Activated T-helper 1 cell treated with anti-CD3 and anti-CD28 coated beads, Interleukin-12 subunit alpha, Interleukin-12 subunit beta, Interleukin-2, Interleukin-4 antibody, amounts not matched to agents 30 ng/mL and 10 ng/mL and 1 ng/mL, durations not matched to agents 14 hours and 24 hours and 36 hours (primary cell): Measurements from ENCODE around the gene TM9SF4. TPM values are rescaled to one million over a fixed set of nuclear protein-coding genes. Genes with fewer than 3 reads are reported as not detected.
A peak's percentile ranks its signal among the peaks of the same experiment; 100 is the strongest.

Source experiments
- DNase-seq: peaks from one replicate; pipeline ENCODE4 v3.0.0; 2021; ENCODE audit warnings: low spot score
- H3K27ac Mint-ChIP-seq: one replicate; pipeline ENCODE4 v1.8.0; 2021; ENCODE audit warnings: mild to moderate bottlenecking, mixed read lengths
- H3K27me3 Mint-ChIP-seq: one replicate; pipeline ENCODE4 v1.8.0; 2022; ENCODE audit warnings: mild to moderate bottlenecking, moderate library complexity, mixed read lengths; ENCODE audit not compliant: insufficient read depth
- H3K36me3 Mint-ChIP-seq: one replicate; pipeline ENCODE4 v1.8.0; 2021; ENCODE audit warnings: low read depth, mixed read lengths
- H3K4me1 Mint-ChIP-seq: one replicate; pipeline ENCODE4 v1.8.0; 2021; ENCODE audit warnings: low read depth, mixed read lengths
- H3K4me3 Mint-ChIP-seq: one replicate; pipeline ENCODE4 v1.8.0; 2021; ENCODE audit warnings: mild to moderate bottlenecking, moderate library complexity, mixed read lengths
- H3K9me3 Mint-ChIP-seq: one replicate; pipeline ENCODE4 v1.8.0; 2021; ENCODE audit warnings: mixed read lengths
- intact Hi-C: fragments of 100-400 bp; cut with micrococcal nuclease; formaldehyde crosslinking; loops from one replicate; pipeline ENCODE4 v1.15.1; 2024
- total RNA-seq: library from RNA; stranded (reverse); gene quantifications from 2 replicates; pipeline ENCODE4 v1.2.3, GENCODE V29; 2022

Gene TM9SF4
- total RNA-seq, 1 donor from 2014 or later = 49.5 TPM

- no peak for DNase-seq
- peak overlapping the region; percentile 100 for H3K4me3 Mint-ChIP-seq
- H3K27ac Mint-ChIP-seq = peak overlapping the region; percentile 93
- no peaks in the 10 kb centered on the region for H3K27me3 Mint-ChIP-seq
- intact Hi-C loops = loop anchor here (2.0 to 10.0 kb wide), 5 partner anchors 254 to 1906 kb away; partner anchors contain the start of genes EIF2S2, PDRG1 and RALY
- H3K4me1 Mint-ChIP-seq = peaks cover 80% of the 10 kb centered on the region
- H3K9me3 Mint-ChIP-seq = no peaks in the 10 kb centered on the region
- peaks cover 72% of the 10 kb centered on the region for H3K36me3 Mint-ChIP-seq
These were observed 96.6 kb downstream of the TM9SF4 start for GRCh38 chr20:32205843-32206759.

GRCh38 chr20:32206760-32207625 is 97.5 kb downstream of the TM9SF4 start:
- Mint-ChIP-seq H3K27ac (peak overlapping the region; percentile 93), H3K9me3 (no peaks in the 10 kb centered on the region), H3K4me3 (peak overlapping the region; percentile 100), H3K27me3 (no peaks in the 10 kb centered on the region), H3K4me1 (peaks cover 86% of the 10 kb centered on the region), H3K36me3 (peaks cover 73% of the 10 kb centered on the region)
- DNase-seq = no peak
- intact Hi-C loops = loop anchor here (1.0 to 10.0 kb wide), 9 partner anchors 25 to 1905 kb away; partner anchors contain the start of genes ASXL1, EIF2S2, KIF3B and PDRG1

- peak; percentile 90 for DNase-seq
- no peaks in the 10 kb centered on the region for H3K27me3 Mint-ChIP-seq
- H3K9me3 Mint-ChIP-seq = no peaks in the 10 kb centered on the region
- H3K4me1 Mint-ChIP-seq = peaks cover 81% of the 10 kb centered on the region
- peak within 1 kb of the TSS; percentile 93 for H3K27ac Mint-ChIP-seq
- peak within 1 kb of the TSS; percentile 100 for H3K4me3 Mint-ChIP-seq
- intact Hi-C loops = loop anchor here (1.0 to 10.0 kb wide), 9 partner anchors 24 to 1904 kb away; partner anchors contain the start of genes ASXL1, EIF2S2, KIF3B and PDRG1
- peaks cover 70% of the 10 kb centered on the region for H3K36me3 Mint-ChIP-seq
These were observed 98.3 kb downstream of the TM9SF4 start, which contains the start of the genes PLAGL2 and POFUT1 for GRCh38 chr20:32207626-32208498. TSS of gene PLAGL2 (minus strand) at chr20:32207743. CDS start at chr20:32202178, 5,565 bp downstream. TSS of gene POFUT1 (plus strand) at chr20:32207880. CDS start at chr20:32207942, 62 bp downstream.

GRCh38 chr20:32208499-32209154 is 99.1 kb downstream of the TM9SF4 start:
- H3K9me3 Mint-ChIP-seq = no peaks in the 10 kb centered on the region
- H3K36me3 Mint-ChIP-seq = peaks cover 62% of the 10 kb centered on the region
- DNase-seq = no peak
- H3K4me1 Mint-ChIP-seq = peaks cover 73% of the 10 kb centered on the region
- H3K4me3 Mint-ChIP-seq = peak overlapping the region; percentile 91
- peak overlapping the region; percentile 79 for H3K27ac Mint-ChIP-seq
- intact Hi-C loops = loop anchor here (5.0 to 10.0 kb wide), 4 partner anchors 256 to 1904 kb away; partner anchors contain the start of genes EIF2S2, PDRG1 and RALY
- H3K27me3 Mint-ChIP-seq = no peaks in the 10 kb centered on the region

GRCh38 chr20:32209850-32210605 is 100.5 kb downstream of the TM9SF4 start:
- H3K27me3 Mint-ChIP-seq = no peaks in the 10 kb centered on the region
- no peak for DNase-seq
- peak overlapping the region; percentile 91 for H3K4me3 Mint-ChIP-seq
- intact Hi-C loops = loop anchor here (5.0 to 10.0 kb wide), 4 partner anchors 258 to 1902 kb away; partner anchors contain the start of genes EIF2S2, PDRG1 and RALY
- H3K4me1 Mint-ChIP-seq = peaks cover 59% of the 10 kb centered on the region
- peaks cover 53% of the 10 kb centered on the region for H3K36me3 Mint-ChIP-seq
- H3K27ac Mint-ChIP-seq = peak overlapping the region; percentile 82
- H3K9me3 Mint-ChIP-seq = no peaks in the 10 kb centered on the region

GRCh38 chr20:32213870-32214269 is 104.4 kb downstream of the TM9SF4 start:
- intact Hi-C loops = no loop called here
- H3K27me3 Mint-ChIP-seq = no peaks in the 10 kb centered on the region
- no peak overlapping the region for H3K4me3 Mint-ChIP-seq
- no peak for DNase-seq
- H3K9me3 Mint-ChIP-seq = no peaks in the 10 kb centered on the region
- no peak overlapping the region for H3K27ac Mint-ChIP-seq
- peaks cover 58% of the 10 kb centered on the region for H3K36me3 Mint-ChIP-seq
- H3K4me1 Mint-ChIP-seq = peaks cover 41% of the 10 kb centered on the region

- no peaks in the 10 kb centered on the region for H3K27me3 Mint-ChIP-seq
These were observed 105.6 kb downstream of the TM9SF4 start for GRCh38 chr20:32215147-32215546.

GRCh38 chr20:32215729-32216128 is 106.2 kb downstream of the TM9SF4 start:
- intact Hi-C loops = no loop called here
- no peak for DNase-seq
- H3K36me3 Mint-ChIP-seq = peaks cover 48% of the 10 kb centered on the region
- H3K4me3 Mint-ChIP-seq = no peak overlapping the region
- H3K4me1 Mint-ChIP-seq = peaks cover 26% of the 10 kb centered on the region
- no peaks in the 10 kb centered on the region for H3K9me3 Mint-ChIP-seq
- H3K27ac Mint-ChIP-seq = no peak overlapping the region
- H3K27me3 Mint-ChIP-seq = no peaks in the 10 kb centered on the region

More at GRCh38 chr20:32215147-32215546, 105.6 kb downstream of the TM9SF4 start:
- intact Hi-C loops = no loop called here
- no peak for DNase-seq
- Mint-ChIP-seq H3K4me3 (no peak overlapping the region), H3K9me3 (no peaks in the 10 kb centered on the region), H3K36me3 (peaks cover 52% of the 10 kb centered on the region), H3K4me1 (peaks cover 32% of the 10 kb centered on the region), H3K27ac (no peak overlapping the region)

- Mint-ChIP-seq H3K27ac (no peak overlapping the region), H3K4me3 (no peak overlapping the region), H3K9me3 (no peaks in the 10 kb centered on the region), H3K27me3 (no peaks in the 10 kb centered on the region), H3K4me1 (peaks cover 18% of the 10 kb centered on the region), H3K36me3 (peaks cover 49% of the 10 kb centered on the region)
- DNase-seq = no peak
- intact Hi-C loops = no loop called here
These were observed 106.9 kb downstream of the TM9SF4 start for GRCh38 chr20:32216179-32217142.
